Stimulated activated CD4-positive, alpha-beta T cell treated with anti-CD3 and anti-CD28 coated beads, TNF-alpha, amount 100 ng/mL, for 48 hours (primary cell): ENCODE results near the gene DFFB.

ENCODE experiments used
- DNase-seq, 3 donors: peaks; one replicate each; pipeline ENCODE4 v3.0.0-alpha.2; 2020; ENCODE audit warnings: low read depth in 3 of 3

DFFB gene

DNA sequence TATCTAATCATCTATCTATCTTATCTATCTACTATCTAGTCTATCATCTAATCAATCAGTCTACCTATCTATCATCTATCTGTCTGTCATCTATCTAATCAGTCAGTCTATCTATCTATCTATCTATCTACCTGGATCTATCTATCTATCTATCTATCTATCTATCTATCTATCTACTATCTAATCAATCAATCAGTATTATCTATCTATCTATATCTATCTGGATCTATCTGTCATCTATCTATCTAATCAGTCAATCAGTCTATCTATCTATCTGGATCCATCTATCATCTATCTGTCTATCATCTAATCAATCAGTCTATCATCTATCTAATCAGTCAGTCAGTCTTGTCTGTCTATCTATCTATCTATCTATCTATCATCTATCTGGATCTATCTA lies 69.7 kb downstream of the DFFB start:
- no peak for DNase-seq

DNA sequence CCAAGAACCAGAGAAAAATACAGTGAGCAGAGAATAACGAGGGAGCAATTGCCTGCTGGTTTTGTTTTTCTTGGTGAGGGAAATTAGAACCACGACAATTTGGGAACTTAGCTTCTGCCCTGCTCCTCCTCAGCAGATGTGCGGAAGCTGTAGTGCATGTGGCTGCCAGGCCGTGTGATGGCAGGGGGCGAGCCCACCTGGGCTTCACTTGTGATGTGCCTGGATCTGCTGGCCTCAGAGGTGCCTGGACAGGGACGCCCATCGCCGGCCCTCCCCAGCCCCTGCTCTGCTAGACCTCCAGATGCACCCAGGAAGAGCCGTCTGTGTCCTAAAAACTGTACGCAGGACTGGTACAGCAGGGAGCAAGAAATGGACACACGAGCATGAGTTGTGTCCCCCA lies 71.3 kb downstream of the DFFB start:
- DNase-seq, result no peak

DNA sequence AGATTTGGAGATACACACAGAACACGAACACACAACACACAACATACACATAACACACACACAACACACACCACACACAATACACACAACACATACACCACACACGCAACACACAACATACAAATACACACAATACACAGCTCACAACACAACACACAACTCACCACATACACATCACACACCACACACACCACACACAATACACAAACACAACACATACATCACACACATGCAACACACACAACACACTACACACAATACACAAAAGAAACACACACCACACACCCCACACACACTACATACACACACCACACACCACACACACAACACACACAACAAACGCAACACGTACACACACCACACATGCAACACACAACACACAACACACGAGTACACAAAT lies 71.8 kb downstream of the DFFB start:
- DNase-seq, result no peak

DNA sequence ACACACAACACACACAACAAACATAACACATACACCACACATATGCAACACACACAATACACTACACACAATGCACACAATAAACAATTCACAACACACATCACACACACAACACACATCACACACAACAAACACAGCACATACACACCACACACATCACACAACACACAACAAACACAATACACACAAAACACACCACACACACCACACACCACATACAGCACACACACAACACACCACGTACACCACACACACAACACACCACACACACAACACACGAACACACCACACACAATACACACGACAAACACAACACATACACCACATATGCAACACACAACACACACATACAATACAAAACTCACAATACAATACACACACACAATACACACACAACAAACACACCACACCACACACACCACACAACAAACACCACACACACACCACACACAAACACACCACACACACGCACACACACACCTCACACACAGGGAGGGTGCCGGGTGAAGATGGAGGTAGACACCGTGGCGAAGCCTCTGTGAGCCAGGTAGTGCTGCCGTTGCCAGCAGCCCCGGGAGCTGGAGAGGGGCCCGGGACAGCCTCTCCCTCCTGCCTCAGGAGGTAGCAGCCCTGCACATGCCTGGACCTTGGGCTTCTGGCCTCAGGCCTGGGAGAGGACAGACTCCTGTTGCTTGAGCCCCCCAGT lies 73.2 kb downstream of the DFFB start:
- no peak for DNase-seq

DNA sequence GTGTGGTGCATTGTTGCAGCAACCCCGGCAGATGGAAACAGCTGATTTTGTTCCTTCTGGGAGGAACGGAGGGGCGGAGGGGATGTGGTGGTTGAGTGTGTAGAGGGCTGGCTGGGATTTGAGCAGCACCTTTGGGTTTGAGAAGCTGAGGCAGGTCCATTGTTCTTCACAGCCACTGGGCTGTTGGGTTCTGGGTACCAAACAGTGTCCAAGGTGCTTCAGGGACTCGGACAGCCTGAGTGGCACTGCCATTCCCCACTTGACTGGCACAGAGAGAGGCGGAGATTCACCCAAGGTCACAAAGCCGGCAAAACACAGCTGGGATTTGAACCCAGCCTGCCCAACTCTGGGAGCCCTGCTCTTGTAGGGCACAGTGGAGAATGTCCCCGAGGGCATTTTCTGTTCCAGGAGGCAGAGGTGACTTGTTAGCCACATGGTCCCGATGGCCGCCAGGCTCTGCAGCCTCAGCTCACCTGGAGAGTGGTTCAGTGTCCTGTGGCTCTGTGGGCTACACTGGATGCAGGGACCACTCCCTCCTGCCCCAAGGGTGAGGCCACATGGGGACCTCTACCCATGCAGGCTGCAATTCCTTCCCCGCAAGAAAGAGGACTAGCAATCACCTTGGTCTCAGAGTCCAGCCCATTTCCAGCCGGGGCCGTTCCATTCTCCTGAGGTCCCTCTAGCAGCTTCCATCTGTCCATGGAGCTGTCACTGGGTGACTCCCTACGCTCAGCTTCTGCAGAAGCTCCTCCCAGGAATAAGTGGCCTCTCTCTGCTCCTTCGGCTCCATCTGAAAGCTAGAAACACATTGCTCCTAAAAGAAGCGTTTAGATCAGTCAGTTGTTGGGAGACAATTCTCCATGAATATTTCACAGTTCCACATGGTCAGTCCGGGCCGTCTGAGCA lies 74.0 kb downstream of the DFFB start:
- no peak for DNase-seq

DNA sequence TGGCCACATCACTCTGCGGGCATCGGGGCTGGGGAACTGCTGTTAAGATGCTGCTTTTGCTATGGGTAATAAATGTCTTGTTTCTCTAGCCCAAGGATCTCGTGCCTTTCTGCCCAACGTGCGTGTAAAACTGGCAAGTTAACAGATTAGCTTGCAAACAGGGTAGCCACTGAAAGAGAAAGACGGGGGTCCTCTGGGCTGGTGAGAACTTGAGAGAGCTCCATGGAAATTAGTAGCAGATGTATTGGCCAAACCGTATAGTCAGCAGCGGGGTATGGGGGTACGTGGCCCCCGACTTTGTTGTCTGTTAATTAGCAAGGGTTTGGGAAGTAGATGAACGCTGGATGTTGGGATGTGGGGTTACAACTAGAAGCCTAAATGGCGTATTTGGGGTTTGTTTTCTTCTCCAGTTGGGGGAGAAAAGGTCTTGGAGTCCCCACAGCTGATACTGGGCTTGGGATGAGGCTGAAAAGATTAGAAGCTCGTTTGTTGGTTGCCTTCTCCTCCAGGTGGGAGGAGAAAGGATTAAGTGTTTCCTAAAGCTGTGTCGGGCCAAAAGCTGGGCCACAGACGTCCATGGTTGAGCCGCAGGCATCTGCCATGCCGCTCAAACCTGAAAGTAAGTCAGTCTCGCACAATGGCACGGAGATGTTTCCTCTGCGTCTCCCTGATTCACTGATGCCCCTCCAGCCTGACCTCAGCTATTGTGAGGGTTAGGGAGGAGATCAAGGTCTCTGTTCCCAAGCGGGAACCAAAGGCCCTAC lies 75.1 kb downstream of the DFFB start:
- DNase-seq, result no peak
